Stimulated activated CD4-positive, alpha-beta T cell treated with anti-CD3 and anti-CD28 coated beads, Interleukin-1b, Interleukin-23, amount 100 ng/mL, for 1 hour (primary cell): ENCODE measurements around the gene ANTXR2.
"Not testable (repeated sequence)": the region's sequence is repeated elsewhere in the genome, so short reads cannot be mapped to it uniquely, and the experiment has no call there.

Experiments used
- DNase-seq, 2 donors: peaks; one replicate each; pipeline ENCODE4 v3.0.0-alpha.2; 2020; ENCODE audit warnings: low read depth in 2 of 2

Gene ANTXR2

DNA sequence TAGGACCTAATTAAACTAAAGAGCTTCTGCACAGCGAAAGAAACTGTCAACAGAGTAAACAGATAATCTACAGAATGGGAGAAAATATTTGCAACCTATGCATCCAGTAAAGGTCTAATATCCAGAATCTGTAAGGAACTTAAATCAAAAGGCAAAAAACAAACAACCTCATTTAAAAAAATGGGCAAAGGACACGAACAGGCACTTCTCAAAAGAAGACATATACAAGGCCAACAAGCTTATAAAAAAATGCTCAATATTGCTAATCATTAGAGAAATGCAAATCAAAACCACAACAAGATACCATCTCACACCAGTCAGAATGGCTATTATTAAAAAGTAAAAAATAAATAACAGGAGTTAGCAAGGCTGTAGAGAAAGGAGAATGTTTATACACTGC, 81.9 kb downstream of the ANTXR2 start:
- DNase-seq, result not testable (repeated sequence)

DNA sequence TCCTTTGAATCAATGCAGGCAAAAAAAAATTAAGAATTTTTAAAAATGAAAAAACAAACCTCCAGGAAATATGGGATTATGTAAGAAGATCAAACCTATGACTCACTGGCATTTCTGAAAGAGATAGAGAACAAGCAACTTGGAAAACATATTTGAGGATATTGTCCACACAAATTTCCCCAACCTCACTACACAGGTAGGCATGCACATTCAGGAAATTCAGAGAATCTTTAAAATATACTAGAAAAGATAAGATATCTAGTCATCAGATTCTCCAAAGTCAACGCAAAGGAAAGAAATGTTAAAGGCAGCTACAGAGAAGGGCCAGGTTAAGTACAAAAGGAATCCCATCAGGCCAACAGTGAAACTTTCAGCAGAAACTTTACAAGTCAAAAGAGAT, 85.6 kb downstream of the ANTXR2 start:
- DNase-seq, result no peak

DNA sequence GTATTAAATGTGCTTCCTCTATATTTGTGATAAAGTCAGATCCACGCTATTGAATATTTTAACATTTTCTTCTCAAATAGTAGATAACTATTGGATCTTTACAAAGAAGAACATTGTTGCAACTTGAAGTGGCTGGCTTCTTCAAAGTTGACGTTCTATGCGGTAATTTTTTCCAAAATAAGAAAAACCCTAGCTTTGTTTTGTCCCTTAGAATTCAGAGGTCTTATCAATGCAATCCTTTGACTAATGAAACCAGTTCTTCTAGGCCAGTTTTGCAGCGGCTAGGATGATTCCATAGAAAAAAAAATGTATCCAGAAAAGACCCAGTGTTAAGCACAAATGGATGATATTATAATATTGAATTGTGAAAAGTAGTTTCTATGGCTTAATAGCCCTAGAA, 89.6 kb downstream of the ANTXR2 start:
- no peak for DNase-seq

DNA sequence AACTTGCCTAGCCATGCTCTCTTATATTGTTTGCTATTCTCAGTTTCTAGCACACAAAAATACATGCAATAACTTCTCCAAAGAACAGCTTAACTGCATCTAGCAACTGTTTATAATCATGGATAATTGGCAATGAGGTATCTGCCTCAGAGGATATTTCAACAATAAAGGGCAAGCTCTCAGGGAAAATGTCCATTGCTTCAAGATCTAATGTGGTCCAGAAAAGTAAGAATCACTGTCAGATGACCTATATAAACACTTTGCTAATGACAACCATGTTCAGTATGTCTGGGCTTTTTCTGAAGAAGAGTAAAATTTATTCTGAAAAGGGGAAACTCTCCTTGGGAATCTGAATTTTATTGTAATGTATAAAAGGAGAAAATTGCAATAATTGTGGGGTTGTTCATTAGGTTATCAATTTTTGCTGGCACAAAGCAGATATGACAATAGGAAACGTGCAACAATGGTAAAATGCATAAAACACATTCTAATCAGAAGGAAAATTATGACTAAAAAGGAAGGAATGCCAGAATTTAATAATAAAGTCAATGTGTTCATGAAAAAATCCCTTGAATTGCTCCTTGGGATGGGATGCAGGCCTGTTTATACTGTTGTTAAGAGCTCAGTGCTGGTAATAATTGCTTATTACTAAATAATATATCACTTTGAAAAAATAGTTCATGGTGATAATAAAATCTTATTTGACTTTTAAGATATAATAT, 90.3 kb downstream of the ANTXR2 start:
- DNase-seq, result no peak

DNA sequence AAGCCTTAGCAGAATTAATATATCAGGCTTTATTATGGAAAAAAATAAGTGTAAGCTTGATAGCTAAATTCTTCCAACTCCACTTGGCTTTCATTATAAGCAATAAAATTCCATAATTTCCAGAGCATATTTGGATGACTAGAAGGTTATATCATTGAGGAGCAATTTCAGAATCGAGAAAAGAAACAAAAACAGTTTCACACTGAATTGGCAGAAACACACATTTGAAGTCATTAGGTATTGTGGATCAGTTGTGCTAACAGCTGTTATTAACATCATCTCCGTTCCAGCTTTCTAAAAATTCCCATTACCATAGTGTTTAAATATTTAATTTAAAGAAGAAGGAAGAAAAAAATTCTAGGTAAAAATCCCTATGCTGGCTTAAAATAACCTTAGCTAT, 92.6 kb downstream of the ANTXR2 start:
- DNase-seq, result no peak

DNA sequence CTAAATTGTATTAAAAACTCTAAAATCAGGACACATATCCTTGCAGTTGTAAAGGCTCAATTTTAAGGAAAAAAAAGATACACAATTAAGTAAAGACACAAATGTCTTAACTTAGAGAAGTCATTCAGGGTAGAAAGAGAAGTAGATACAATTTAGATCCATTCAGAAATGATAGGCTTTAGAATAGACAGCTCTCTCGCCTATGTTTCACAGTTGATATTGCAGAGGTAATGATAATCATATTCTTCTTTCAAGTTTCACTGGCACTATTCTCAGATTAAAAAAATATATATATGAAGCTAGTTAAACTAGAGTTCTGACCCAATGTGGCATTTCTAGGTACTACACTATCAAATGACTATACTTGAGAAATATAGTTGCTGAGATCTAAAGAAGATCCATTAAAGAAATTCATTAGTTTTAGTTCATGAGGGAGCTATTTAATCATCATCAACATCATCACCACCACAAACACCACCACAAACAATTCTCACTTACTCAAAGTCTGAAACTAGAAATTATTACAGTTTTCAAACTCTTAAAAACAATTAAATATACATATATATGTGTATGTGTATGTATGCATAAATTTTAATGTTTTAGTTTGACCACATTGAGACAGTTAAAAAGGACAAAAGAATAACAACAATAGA, 93.1 kb downstream of the ANTXR2 start:
- no peak for DNase-seq

DNA sequence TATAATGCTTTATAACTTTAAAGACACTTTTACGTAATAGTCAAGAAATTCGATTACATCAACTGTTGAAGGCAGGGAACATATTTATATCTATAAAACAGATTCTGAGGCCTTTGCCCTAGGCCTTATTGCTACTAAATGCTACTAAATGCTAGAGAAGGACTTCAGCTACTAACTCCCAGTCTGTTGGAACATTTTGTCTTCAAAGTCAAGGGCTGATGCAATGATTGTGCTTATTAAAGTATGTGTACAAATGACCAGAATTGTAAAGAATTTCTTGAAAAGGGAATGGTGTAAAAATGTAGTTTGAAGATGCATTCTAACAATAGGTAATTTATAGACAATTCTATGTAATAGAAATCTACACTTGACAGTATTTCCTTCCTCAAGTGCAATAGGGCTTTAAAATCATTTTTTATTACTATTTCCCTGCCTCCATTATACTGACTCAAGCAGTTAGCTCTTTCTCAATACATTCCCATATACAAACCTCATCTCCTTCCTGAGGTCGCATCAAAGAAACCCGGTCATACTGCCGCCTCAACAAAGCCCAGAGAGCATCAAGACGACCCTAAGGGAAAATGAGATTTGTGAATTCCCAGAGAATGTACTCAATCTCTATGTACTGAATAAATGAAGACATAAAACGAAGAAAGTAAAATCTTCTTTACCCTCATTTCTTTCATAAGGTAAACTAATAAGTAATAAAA, 95.7 kb downstream of the ANTXR2 start:
- DNase-seq, result no peak

DNA sequence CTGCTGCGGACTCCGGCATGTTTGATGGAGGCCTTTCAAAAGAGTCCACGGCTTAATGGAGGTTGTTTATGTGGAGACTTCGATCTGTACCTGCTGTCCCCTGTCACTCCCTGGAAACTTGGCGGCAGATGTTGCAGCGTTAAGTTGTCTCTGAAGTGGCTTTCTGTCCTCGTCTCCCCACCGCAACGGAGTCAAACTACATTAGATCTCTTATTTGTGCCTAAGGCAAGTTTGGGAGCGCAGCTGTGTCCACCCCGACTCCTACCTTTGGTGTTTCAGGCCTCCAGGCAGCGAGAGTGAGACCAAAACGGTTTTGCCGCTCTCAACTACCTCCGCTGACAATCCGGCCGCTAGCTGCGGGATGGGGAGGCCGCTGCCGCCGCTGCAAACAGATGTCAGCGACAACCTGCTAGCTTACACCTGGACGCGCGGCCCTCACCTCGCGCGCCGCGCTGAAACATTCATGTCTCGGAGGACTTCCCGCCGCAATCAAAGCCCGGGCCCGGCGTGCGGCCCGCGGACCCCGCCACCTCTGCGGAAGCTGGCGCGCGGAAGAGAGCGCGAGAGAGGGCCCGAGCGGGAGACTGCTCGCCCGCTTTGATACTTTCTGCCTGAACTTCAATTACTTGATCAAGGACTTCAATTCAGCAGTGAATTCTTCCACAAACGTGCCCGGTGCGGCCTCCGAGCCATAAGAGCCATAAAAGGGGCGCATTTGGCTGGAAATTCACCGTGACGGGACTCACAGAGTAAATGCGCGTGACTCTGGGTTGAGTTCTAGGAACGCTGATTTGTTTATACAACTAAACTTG, 108.4 kb downstream of the ANTXR2 start:
- DNase-seq, result no peak

DNA sequence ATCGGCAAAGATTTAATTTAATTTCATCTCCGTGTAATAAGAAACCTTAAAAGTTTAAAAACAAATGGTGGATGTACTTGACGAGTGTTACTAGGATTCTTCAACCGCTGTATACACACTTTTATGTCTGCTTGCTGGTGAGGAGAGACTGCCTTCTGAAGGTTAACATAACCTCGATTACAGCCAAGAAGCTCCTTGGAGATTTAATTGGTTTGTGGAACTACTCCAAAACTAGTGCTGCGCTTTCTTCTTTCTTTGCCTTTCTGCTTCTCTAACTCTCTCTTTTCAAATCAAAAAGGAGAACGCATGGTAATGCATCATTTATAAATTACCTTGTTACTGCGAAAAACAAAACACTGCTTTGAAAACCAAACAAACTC, 109.0 kb downstream of the ANTXR2 start:
- DNase-seq, result no peak

DNA sequence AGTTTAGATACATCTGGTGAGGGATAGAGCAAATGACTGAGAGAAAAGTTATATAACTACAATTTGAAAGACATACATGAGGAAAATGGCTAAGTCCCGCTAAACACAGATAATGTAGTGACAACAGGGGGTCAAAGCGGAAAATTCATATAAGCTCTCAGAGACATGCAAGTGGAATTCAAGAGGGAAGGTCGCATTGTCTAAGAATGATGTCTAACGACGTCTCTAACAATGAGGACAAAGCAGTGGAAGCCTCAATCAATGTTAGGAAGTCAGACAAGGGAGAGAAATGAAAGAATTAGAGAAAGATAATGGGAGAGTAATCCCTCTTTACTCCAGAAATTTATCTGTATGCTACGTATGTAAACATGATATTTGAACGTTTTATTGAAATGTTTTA, 113.4 kb downstream of the ANTXR2 start:
- no peak for DNase-seq

DNA sequence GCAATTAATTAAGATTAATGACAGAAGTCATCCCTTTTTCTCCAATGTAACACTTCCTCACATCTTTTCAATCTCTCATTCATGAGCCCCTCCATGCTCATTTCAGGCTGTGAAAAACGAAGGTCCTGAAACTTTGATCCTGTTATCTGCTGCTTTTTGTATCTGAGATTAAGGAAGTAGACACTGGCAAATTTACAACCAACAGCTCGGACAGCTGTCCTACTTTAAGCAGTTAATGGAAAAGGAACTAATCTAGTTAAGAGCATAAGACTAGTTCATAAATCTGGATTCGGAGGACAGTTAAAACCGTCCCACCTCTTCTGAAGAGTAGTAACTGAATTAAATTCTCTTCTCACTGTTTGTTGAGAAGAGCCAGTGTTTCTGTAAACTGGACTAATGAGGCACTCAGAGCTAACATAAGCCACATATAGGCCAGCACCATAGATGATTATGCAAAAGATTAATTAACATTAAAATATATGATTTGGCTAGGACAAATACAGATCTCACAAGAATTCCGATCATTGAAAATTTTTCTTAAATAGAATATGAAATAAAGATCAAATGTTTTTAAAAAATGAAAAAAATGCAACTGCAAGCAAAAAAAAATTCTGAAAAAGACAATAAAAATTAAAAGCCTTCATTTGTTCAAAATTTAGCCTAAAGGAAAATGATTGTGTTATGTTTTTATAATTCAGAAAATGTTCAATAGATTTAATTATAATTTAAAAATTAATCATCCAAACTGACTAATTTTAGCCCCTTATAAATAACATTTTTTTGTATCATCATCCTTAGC, 114.4 kb downstream of the ANTXR2 start:
- DNase-seq, result no peak

DNA sequence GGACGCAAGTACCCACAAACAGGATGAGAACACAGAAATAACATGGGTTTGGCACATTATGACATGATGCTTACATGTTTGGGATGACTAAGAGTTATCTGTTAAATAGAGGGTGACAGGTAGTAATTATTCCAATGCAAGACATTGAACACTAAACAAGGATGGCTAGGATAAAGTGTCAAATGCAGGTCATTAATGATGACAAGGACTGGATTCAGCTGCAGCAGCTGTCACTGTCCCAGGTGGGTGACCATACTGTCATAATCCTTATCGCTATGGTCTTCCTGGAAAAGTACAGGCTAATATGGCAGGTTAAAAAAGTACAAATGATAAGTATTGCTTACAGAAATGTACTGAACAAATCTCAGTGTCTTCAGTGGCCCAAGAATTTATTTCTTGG, 123.9 kb downstream of the ANTXR2 start:
- no peak for DNase-seq

DNA sequence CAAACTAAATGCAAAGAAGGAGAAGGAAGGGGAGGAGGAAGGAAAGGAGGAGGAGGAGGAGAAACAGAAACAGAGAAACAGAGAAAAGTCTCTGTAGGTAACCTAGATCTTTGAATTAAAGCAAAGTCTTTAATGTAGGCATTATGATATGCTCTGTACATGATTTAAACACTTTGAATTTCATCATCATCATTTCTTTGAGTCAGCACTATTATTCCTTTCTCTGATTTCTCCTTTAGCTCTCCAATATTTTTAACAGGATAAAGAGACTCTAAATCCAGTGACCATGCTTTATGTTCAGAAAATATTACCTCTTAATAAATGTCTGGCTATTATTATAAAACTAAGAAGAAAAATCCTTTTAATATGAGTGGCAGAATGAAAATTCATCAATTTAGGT, 124.3 kb downstream of the ANTXR2 start:
- no peak for DNase-seq

DNA sequence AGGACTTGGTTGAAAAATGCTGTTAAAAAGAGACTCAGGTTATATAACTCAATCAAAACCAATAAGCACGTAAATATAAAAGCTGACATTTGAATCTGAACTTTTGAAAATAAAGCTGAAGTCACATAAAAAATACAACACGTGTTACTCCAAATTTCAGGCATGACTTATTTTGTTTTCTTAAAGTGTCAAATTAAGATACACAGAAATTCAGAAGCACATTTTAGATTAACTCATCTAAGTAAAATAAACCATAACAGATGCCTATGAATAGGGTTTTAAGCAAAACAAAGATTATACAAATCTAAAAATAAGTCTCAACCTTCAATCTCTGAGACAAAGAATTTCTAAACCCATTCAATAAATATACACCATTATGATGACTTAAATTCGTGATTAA, 124.8 kb downstream of the ANTXR2 start:
- no peak for DNase-seq

DNA sequence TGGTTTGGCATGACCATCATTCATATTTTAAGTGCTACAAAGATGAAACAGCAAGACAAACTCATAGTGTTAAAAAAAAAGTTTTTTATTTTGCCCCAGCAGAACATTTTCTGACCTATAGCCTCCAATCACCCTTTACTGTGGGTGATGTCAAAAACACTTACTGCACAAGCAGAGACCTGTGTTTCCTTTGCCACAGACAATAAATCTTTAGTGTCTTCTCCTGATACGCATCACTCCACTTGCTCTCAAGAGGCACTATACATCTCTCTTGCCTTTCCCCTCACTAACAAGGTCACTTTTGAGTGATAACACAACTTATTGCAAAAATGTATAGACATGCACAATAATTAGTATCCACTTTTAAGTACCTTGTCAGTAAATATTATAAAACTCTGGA, 125.6 kb downstream of the ANTXR2 start:
- no peak for DNase-seq

DNA sequence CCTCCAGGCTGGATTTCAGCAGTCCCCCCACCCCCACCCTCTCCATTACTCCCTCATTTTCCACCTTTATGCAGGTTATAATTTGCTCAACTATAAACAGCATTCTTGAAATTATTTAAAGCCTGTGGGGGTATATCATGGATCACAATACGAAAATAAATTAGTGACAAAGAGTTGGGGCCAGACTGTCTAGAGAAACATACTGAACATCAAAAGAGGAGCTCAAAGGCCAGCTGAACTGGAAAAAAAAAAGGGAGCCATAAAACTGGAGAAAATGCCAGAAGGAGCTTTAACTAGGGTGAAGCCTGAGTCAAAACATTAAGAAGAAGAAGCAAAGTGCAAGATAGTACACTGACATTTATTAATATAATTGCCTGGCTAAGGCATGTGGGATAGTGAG, 137.8 kb downstream of the ANTXR2 start:
- no peak for DNase-seq

DNA sequence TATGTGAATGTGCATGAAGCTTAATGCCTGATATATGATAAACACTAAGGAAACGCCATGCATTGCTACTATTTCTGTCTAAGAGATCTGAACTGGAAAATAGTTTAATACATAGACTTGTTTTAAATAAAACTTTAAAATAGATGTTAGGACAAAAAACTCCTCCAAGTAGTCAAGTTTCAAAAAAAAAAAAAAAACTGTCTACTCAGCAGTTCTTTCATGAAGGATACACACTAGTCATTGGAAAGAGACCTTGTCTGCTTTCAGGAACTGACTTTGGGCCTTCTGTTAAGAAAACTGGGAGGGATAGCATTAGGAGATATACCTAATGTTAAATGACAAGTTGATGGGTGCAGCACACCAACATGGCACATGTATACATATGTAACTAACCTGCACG, 138.4 kb downstream of the ANTXR2 start:
- DNase-seq, result no peak

DNA sequence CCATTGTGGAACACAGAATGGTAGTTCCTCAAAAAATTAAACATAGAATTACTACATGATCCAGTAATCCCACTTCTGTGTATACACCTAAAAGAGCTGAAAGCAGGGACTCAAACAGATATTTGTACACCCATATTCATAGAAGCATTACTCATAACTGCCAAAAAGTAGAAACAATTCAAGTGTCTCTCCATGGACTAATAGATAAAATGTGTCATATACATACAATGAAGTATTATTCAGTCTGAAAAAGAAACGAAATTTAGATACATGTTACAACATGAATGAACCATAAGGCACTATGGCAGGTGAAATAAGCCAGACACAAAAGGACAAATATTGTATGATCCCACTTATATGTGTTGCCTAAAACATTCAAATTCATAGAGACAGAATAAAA, 145.1 kb downstream of the ANTXR2 start:
- DNase-seq, result no peak

DNA sequence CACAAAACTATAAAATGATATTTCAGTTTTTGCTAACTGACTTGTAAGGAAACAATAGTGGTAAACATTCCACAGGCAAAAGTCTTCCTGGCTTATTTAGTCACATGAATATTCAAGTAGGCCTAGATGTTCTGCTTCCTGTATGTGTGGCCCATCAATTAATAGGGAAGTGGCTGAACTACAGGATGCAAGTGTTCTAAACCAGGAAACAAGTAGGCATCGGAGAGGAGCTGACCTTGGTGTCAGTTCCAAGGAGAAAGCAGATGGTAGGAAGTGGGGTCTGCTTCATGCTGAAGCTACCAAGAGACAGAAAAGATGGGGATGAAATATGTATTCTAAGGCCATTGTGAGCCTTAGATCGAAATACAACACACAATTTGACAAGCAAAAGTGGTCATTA, 149.7 kb downstream of the ANTXR2 start:
- no peak for DNase-seq

DNA sequence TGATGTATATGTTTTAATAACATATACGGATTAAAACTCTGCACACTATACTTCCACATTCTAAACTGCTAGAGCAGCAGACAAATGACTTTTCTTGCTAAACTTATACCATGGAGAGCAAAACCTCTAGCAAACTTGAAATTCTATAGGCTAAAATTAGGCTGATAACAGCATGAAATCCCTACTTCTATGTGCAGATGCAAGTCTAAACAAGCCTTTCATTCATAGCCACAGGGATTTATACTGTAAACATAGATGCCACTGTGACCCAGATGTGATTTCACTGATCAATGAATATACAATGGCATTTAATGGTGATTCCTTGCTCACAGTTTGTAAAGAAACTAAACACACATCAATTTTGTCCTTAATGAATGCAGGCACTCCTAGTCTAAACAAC, 151.0 kb downstream of the ANTXR2 start:
- no peak for DNase-seq

DNA sequence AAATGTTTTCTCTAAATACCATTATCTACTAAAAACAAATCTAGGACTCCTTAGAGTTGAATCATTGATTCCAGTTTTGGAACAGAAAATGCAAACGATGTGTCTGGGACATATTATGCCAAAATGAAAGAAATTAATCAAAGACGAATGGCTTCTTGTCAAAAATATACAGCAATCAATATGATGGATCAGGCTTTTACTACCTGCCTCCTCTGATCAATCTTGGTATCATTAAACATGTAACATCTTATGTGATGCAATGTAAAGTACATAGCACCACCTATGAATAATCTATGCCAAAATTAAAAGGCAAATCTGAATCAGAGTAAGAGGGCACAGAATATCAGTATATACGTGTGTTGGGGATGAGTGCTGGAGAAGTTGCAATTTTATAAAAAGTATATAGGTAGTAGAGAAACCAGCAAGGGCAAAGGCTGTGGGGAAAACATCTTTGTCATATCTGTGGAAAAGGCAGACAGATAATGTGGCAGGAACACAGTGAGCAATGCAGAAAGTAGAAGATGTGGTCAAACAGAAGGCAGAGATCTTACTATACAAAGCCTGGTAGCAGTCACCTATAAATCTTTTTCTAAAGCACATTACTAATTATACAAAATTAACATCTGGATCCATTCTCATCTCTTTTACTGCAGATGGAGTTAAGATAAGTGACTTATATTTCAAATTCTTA, 152.7 kb downstream of the ANTXR2 start:
- no peak for DNase-seq
